Activated naive CD4-positive, alpha-beta T cell treated with anti-CD3 and anti-CD28 coated beads, Interleukin-2, amount 10 ng/mL, durations not matched to agents 7 days and 5 days (primary cell): ENCODE measurements around the gene AGTRAP.

Source experiments
- CTCF ChIA-PET: fragments of 350-600 bp; sonication (Branson Sonifier 250); formaldehyde crosslinking; loops from one replicate; lab custom pipeline; 2021; ENCODE audit warnings: antibody characterized with exemption; lab: Charles Lee
- DNase-seq: peaks from one replicate; pipeline ENCODE4 v3.0.0-alpha.2; 2020
- H3K27ac Mint-ChIP-seq: one replicate; pipeline ENCODE4 v1.8.0; 2021; ENCODE audit warnings: mild to moderate bottlenecking, moderate library complexity, mixed read lengths
- H3K27me3 Mint-ChIP-seq: one replicate; pipeline ENCODE4 v1.8.0; 2021; ENCODE audit warnings: mild to moderate bottlenecking, mixed read lengths
- H3K36me3 Mint-ChIP-seq: one replicate; pipeline ENCODE4 v1.8.0; 2021; ENCODE audit warnings: mixed read lengths
- H3K4me1 Mint-ChIP-seq: one replicate; pipeline ENCODE4 v1.8.0; 2021; ENCODE audit warnings: mixed read lengths
- H3K4me3 Mint-ChIP-seq: one replicate; pipeline ENCODE4 v1.8.0; 2021; ENCODE audit warnings: mild to moderate bottlenecking, moderate library complexity, mixed read lengths
- H3K9me3 Mint-ChIP-seq: one replicate; pipeline ENCODE4 v1.8.0; 2021; ENCODE audit warnings: mixed read lengths

The AGTRAP gene

GRCh38 chr1:11748294-11749202 is 12.6 kb downstream of the AGTRAP start:
- Mint-ChIP-seq H3K27ac (no peak overlapping the region), H3K4me3 (no peak overlapping the region), H3K4me1 (peaks cover 34% of the 10 kb centered on the region), H3K36me3 (peaks cover 15% of the 10 kb centered on the region), H3K9me3 (no peaks in the 10 kb centered on the region), H3K27me3 (peaks cover 8% of the 10 kb centered on the region)
- CTCF ChIA-PET, result interaction anchor here (0.7 to 2.3 kb wide), 6 partner anchors 12 to 103 kb away, joined by 4 to 13 read pairs (median 5); partner anchors contain the start of gene FBXO6
- no peak for DNase-seq

DNA sequence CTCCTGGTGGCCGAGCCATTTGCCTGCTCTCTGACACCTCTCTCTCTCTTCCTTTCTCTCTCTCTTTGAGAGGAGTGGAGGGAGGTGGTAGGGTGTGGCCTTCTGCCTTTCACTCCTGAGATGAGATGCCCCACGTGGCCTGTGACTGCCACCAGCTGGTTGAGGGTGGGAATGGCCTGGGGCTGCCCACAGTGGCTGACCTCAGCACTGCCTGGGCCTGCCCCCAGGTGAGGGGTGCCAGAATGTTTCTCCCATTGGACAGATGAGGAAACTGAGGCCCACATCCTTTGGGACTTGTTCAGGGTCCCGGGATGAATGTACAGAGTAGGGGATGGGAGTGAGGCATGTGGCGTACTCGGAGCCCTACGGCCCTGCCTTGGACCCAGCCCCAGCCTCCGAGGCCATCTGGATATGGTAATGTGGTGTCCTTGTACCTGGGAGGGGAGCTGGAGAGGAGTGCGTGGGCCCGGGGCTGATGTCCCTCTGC is 13.3 kb downstream of the AGTRAP start:
- CTCF ChIA-PET, result interaction anchor here (0.7 to 2.3 kb wide), 8 partner anchors 11 to 711 kb away, joined by 3 to 13 read pairs (median 4); partner anchors contain the start of gene FBXO6
- H3K27ac Mint-ChIP-seq, result no peak overlapping the region
- peaks cover 7% of the 10 kb centered on the region for H3K27me3 Mint-ChIP-seq
- no peak overlapping the region for H3K4me3 Mint-ChIP-seq
- peaks cover 34% of the 10 kb centered on the region for H3K4me1 Mint-ChIP-seq
- H3K36me3 Mint-ChIP-seq, result peaks cover 15% of the 10 kb centered on the region
- no peaks in the 10 kb centered on the region for H3K9me3 Mint-ChIP-seq
- DNase-seq, result peak; percentile 83

DNA sequence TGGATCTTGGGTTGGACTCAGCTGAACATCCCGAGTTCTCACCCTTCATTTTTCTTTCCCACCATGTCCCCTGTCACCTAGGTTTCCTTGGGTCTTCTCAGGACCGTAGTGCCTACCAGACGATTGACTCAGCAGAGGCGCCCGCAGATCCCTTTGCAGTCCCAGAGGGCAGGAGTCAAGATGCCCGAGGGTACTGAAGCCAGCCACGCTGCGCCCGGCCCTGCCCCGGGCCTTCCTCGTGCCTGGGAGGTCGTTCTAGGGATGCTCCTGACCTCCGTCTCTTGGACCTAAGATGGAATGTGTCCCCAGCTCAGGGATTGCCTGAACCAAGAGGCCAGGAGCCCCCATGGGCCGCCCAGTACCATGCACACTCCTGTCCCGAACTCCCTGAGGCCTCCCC is 14.1 kb downstream of the AGTRAP start:
- CTCF ChIA-PET, result interaction anchor here (1.0 to 2.3 kb wide), 5 partner anchors 13 to 712 kb away, joined by 3 to 13 read pairs (median 4); partner anchors contain the start of gene FBXO6
- no peak overlapping the region for H3K4me3 Mint-ChIP-seq
- H3K27ac Mint-ChIP-seq, result no peak overlapping the region
- H3K27me3 Mint-ChIP-seq, result peaks cover 8% of the 10 kb centered on the region
- no peaks in the 10 kb centered on the region for H3K9me3 Mint-ChIP-seq
- H3K36me3 Mint-ChIP-seq, result peaks cover 12% of the 10 kb centered on the region
- no peak for DNase-seq
- peaks cover 31% of the 10 kb centered on the region for H3K4me1 Mint-ChIP-seq

GRCh38 chr1:11751087-11751486 is 15.2 kb downstream of the AGTRAP start:
- no peak overlapping the region for H3K4me3 Mint-ChIP-seq
- CTCF ChIA-PET, result interaction anchor here (0.7 to 1.3 kb wide), 2 partner anchors 31 to 408 kb away, joined by 3 read pairs; no protein-coding TSS in a partner anchor
- peaks cover 19% of the 10 kb centered on the region for H3K27me3 Mint-ChIP-seq
- peaks cover 28% of the 10 kb centered on the region for H3K4me1 Mint-ChIP-seq
- peaks cover 8% of the 10 kb centered on the region for H3K36me3 Mint-ChIP-seq
- no peak for DNase-seq
- peak overlapping the region; percentile 37 for H3K27ac Mint-ChIP-seq
- no peaks in the 10 kb centered on the region for H3K9me3 Mint-ChIP-seq

DNA sequence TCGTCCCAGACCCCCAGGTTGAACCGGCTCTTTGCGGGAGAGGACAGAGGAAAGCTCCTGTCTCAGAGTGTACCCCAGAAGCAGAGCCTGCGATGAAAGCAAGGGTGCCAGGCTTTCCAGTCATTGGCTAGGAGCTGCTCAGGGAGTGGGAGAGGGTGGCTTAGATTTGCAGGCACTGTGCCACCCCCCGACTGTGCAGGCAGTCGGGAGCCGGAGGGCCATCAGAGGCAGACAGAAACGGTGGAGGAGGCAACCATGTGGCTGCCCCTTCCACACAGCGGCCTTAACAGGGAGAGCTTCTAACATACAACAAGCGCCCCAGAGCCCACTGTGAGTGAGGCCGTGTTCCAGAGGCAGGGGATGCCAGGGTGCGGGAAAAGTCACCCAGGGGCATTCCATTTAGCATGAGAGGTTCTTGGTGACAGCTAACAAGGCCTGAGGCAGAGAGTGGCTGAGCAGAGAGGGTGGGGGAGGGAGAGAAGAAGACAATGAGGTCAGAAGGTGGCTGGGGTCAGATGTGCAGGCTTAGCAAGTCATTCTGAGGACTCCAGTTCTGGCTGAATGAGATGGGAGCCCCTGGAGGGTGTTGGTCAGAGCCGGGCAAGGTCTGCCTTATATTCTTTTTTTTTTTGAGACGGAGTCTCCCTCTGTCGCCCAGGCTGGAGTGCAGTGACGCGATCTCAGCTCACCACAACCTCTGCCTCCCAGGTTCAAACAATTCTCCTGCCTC is 16.6 kb downstream of the AGTRAP start:
- no peak overlapping the region for H3K4me3 Mint-ChIP-seq
- CTCF ChIA-PET, result no interaction called here
- H3K27me3 Mint-ChIP-seq, result peaks cover 31% of the 10 kb centered on the region
- no peak overlapping the region for H3K27ac Mint-ChIP-seq
- no peak for DNase-seq
- peaks cover 22% of the 10 kb centered on the region for H3K4me1 Mint-ChIP-seq
- H3K36me3 Mint-ChIP-seq, result peaks cover 4% of the 10 kb centered on the region
- no peaks in the 10 kb centered on the region for H3K9me3 Mint-ChIP-seq

GRCh38 chr1:11753555-11754208 is 17.7 kb downstream of the AGTRAP start:
- Mint-ChIP-seq H3K27me3 (peaks cover 36% of the 10 kb centered on the region), H3K27ac (no peak overlapping the region), H3K4me1 (peaks cover 17% of the 10 kb centered on the region), H3K36me3 (no peaks in the 10 kb centered on the region), H3K4me3 (no peak overlapping the region), H3K9me3 (no peaks in the 10 kb centered on the region)
- CTCF ChIA-PET, result no interaction called here
- no peak for DNase-seq

DNA sequence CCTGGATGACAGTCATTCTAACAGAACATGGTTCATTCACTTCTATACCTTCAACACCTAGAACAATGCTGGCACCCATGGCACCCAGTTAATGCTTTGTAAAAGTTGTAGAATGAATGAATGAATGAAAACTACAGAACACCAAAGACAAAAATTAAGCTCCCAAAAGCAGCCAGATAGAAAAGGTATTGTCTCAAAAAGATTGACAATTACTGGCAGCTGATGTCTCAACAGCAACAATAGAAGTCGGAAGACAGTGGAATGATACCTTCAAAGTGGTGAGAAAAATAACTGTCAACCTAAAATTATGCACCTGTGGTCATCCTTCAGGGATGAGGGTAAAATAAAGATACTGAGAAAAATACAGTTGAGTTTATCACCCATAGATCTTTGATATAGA is 21.1 kb downstream of the AGTRAP start:
- peaks cover 65% of the 10 kb centered on the region for H3K27me3 Mint-ChIP-seq
- peaks cover 14% of the 10 kb centered on the region for H3K4me1 Mint-ChIP-seq
- DNase-seq, result no peak
- no peaks in the 10 kb centered on the region for H3K36me3 Mint-ChIP-seq
- H3K4me3 Mint-ChIP-seq, result no peak overlapping the region
- no peaks in the 10 kb centered on the region for H3K9me3 Mint-ChIP-seq
- no peak overlapping the region for H3K27ac Mint-ChIP-seq
- CTCF ChIA-PET, result interaction anchor here (1.5 kb wide), 1 partner anchor 107 kb away, joined by 3 read pairs; no protein-coding TSS in a partner anchor

- H3K27me3 Mint-ChIP-seq, result peaks cover 78% of the 10 kb centered on the region
- peaks cover 11% of the 10 kb centered on the region for H3K4me1 Mint-ChIP-seq
- CTCF ChIA-PET, result interaction anchor here (1.2 kb wide), 1 partner anchor 11 kb away, joined by 5 read pairs; no protein-coding TSS in a partner anchor
- no peak overlapping the region for H3K27ac Mint-ChIP-seq
- no peaks in the 10 kb centered on the region for H3K36me3 Mint-ChIP-seq
- H3K9me3 Mint-ChIP-seq, result no peaks in the 10 kb centered on the region
- H3K4me3 Mint-ChIP-seq, result no peak overlapping the region
- no peak for DNase-seq
Measured at GRCh38 chr1:11759791-11760190, 23.9 kb downstream of the AGTRAP start.

DNA sequence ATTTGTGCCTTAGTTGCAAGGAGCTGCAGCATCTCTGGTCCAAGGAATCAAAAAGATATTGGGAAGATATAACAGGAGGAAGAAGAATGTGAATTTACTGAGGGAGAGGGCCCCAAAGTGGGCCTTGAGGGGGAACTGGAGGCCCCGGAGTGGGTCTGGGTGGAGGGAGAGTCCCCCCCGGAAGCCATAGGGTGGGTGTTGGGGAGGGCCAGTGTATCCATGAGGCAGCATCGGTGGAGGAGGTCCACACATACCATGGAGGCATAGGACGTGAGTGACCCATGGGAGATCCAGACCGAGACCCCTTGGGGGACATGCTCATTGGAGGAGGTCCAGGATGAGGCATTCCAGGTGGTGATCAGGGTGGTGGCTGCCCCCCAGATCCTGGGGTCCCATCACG is 25.3 kb downstream of the AGTRAP start:
- no peaks in the 10 kb centered on the region for H3K9me3 Mint-ChIP-seq
- no peaks in the 10 kb centered on the region for H3K36me3 Mint-ChIP-seq
- H3K4me3 Mint-ChIP-seq, result no peak overlapping the region
- no peak overlapping the region for H3K27ac Mint-ChIP-seq
- peaks cover 68% of the 10 kb centered on the region for H3K27me3 Mint-ChIP-seq
- no peak for DNase-seq
- CTCF ChIA-PET, result no interaction called here
- peaks cover 11% of the 10 kb centered on the region for H3K4me1 Mint-ChIP-seq

- DNase-seq, result peak; percentile 59
- CTCF ChIA-PET, result no interaction called here
- Mint-ChIP-seq H3K4me1 (peaks cover 11% of the 10 kb centered on the region), H3K36me3 (no peaks in the 10 kb centered on the region), H3K27me3 (peaks cover 64% of the 10 kb centered on the region), H3K9me3 (no peaks in the 10 kb centered on the region), H3K4me3 (no peak within 1 kb of the TSS), H3K27ac (no peak within 1 kb of the TSS)
Measured at GRCh38 chr1:11761988-11762406, 26.1 kb downstream of the AGTRAP start, which contains the start of gene C1orf167. TSS of gene C1orf167 (plus strand) at chr1:11762193. CDS start at chr1:11764401, 2,208 bp downstream.

- no peak overlapping the region for H3K27ac Mint-ChIP-seq
- no peaks in the 10 kb centered on the region for H3K36me3 Mint-ChIP-seq
- DNase-seq, result no peak
- peaks cover 11% of the 10 kb centered on the region for H3K4me1 Mint-ChIP-seq
- CTCF ChIA-PET, result no interaction called here
- H3K27me3 Mint-ChIP-seq, result peaks cover 60% of the 10 kb centered on the region
- no peak overlapping the region for H3K4me3 Mint-ChIP-seq
- H3K9me3 Mint-ChIP-seq, result no peaks in the 10 kb centered on the region
Measured at GRCh38 chr1:11764115-11764514, 28.2 kb downstream of the AGTRAP start.

GRCh38 chr1:11764519-11764918 is 28.6 kb downstream of the AGTRAP start:
- H3K27ac Mint-ChIP-seq, result no peak overlapping the region
- H3K9me3 Mint-ChIP-seq, result no peaks in the 10 kb centered on the region
- H3K4me3 Mint-ChIP-seq, result no peak overlapping the region
- CTCF ChIA-PET, result no interaction called here
- H3K27me3 Mint-ChIP-seq, result peaks cover 57% of the 10 kb centered on the region
- H3K36me3 Mint-ChIP-seq, result no peaks in the 10 kb centered on the region
- peaks cover 11% of the 10 kb centered on the region for H3K4me1 Mint-ChIP-seq
- no peak for DNase-seq

DNA sequence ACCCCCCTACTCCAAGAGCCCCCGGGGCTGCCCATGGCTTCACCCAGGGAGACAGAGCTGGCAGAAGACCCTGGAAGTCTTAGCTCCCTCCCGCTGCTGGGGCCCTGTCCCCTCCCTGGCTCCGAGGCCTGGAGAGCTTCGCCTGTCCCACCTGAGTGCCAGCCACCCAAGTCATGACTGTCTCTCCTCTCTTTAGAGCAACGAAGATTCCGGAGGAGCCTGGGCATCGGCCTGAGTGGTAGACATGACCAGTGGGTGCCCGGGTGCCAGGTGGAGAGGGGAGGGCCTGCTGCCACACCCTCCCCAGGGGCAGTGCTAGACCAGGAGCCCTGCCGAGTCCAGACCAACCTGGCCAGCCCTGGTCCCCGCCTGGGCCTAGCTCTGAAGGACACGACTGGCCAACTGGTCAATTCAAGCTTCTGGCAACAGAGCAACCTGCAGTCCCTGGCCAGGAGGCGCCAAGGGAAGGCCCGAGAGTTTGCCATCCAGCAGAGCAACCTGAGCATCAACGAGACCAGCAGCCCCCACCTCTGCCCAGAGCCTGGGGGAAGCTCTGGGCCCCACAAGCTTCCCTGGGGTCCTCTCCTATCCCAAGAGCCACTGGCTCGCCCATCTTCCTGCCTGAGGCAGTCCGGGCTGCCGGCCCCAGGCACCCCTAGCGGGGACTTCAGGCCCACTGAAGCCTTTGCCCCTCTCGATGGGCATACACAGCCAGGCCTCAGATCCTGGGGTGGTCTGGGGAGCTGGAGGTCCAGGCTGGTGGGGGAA is 29.9 kb downstream of the AGTRAP start:
- CTCF ChIA-PET, result no interaction called here
- Mint-ChIP-seq H3K27me3 (peaks cover 47% of the 10 kb centered on the region), H3K9me3 (no peaks in the 10 kb centered on the region)

More for the DNA sequence above, 29.9 kb downstream of the AGTRAP start:
- no peak overlapping the region for H3K27ac Mint-ChIP-seq
- no peak for DNase-seq
- H3K4me3 Mint-ChIP-seq, result no peak overlapping the region
- peaks cover 11% of the 10 kb centered on the region for H3K4me1 Mint-ChIP-seq
- no peaks in the 10 kb centered on the region for H3K36me3 Mint-ChIP-seq
